Mammary epithelial cell (primary cell): Measurements from ENCODE around the gene MRPL4.

Experiments used
- EZH2 ChIP-seq: IDR thresholded peaks from 2 replicates; pipeline ENCODE4 v1.6.1; 2012; ENCODE audit warnings: low read length, inconsistent platforms, borderline replicate concordance
- TF ChIP-seq, protein P1 (sequence below), 2 donors: IDR thresholded peaks in 1 of 2; conservative IDR thresholded peaks in 1 of 2; 2 replicates each; pipeline ENCODE4 v1.5.1; 2011 to 2012; ENCODE audit warnings: inconsistent platforms in 2 of 2, low read length in 2 of 2, mild to moderate bottlenecking in 2 of 2, control low read depth in 1 of 2, low read depth in 1 of 2; ENCODE audit not compliant: insufficient read depth in 1 of 2; ENCODE audit errors: extremely low read depth in 1 of 2

- TF ChIP-seq, protein P1, sequence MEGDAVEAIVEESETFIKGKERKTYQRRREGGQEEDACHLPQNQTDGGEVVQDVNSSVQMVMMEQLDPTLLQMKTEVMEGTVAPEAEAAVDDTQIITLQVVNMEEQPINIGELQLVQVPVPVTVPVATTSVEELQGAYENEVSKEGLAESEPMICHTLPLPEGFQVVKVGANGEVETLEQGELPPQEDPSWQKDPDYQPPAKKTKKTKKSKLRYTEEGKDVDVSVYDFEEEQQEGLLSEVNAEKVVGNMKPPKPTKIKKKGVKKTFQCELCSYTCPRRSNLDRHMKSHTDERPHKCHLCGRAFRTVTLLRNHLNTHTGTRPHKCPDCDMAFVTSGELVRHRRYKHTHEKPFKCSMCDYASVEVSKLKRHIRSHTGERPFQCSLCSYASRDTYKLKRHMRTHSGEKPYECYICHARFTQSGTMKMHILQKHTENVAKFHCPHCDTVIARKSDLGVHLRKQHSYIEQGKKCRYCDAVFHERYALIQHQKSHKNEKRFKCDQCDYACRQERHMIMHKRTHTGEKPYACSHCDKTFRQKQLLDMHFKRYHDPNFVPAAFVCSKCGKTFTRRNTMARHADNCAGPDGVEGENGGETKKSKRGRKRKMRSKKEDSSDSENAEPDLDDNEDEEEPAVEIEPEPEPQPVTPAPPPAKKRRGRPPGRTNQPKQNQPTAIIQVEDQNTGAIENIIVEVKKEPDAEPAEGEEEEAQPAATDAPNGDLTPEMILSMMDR (conservative IDR thresholded peaks at IDR 0.05 in 1 of 2, IDR thresholded peaks at IDR 0.05 in 1 of 2; ENCODE audit: extremely low read depth in 1 of 2, insufficient read depth in 1 of 2, low read depth in 1 of 2, low read length in 2 of 2), result no peak
- no peak for TF ChIP-seq EZH2
Measured at GRCh38 chr19:10290357-10290875, 38.4 kb downstream of the MRPL4 start.
